Adipose tissue (tissue), 3 donors: Measurements from ENCODE around the gene TADA1. TPM values are rescaled to one million over a fixed set of nuclear protein-coding genes. Genes with fewer than 3 reads are reported as not detected.

Source experiments
- H3K27ac ChIP-seq: one replicate; pipeline ENCODE4 v1.5.1; 2013; ENCODE audit warnings: low read depth, low read length
- WGBS, 3 donors: extraction: QIAGEN DNeasy Blood & Tissue Kit; methylation state at CpG; one replicate each; pipeline ENCODE4 v1.1.7; 2013; 5-methylcytosine and 5-hydroxymethylcytosine counted together
- polyA plus RNA-seq, 3 donors: library from polyadenylated mRNA; stranded (reverse); fragments of 200-250 nt; gene quantifications; one replicate each; pipeline ENCODE4 v1.2.3, GENCODE V29; 2013
- donor health status: healthy with polysubstance abuse.
- donor health status: Bipolar disorder and iron deficiency.
- donor health status: healthy.

The TADA1 gene
- polyA plus RNA-seq, 3 donors = 4.1 to 5.3 (median 4.4) TPM

- WGBS, 3 donors = 15 to 55% (median 36%) methylated on average over 2 of the region's 2 CpGs
- no peak overlapping the region for H3K27ac ChIP-seq
Observed at GRCh38 chr1:166814611-166815010, 61.5 kb downstream of the TADA1 start.

- WGBS, 3 donors = 18 to 46% (median 34%) methylated on average over 2 of the region's 2 CpGs
- no peak overlapping the region for H3K27ac ChIP-seq
Observed at GRCh38 chr1:166813508-166814223, 62.4 kb downstream of the TADA1 start.

GRCh38 chr1:166811691-166812090, 64.4 kb downstream of the TADA1 start:
- 52 to 70% (median 61%) methylated on average over 2 of the region's 2 CpGs for WGBS, 3 donors
- no peak overlapping the region for H3K27ac ChIP-seq

DNA sequence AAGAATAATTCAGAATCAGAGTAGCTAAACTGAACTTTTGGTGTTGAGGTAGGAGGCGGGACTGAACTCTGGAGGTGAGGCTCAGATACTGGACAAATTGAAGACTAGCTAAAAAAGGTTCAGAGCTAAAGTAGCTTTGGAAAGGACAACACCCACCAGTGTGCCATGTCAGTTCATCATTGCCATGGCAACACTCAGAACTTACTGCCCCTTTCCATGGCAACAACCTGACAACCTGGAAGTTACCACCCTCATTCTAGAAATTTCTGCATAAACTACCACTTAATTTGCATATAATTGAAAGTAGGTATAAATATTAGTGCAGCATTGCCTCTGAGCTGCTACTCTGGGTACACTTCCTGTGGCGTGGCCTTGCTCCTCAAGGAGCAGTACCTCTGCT, 67.1 kb downstream of the TADA1 start:
- WGBS, 3 donors = 80 to 95% (median 88%) methylated on average over 2 of the region's 2 CpGs
- H3K27ac ChIP-seq = no peak overlapping the region

Other genes starting within 250 kb of the TADA1 start
- 10 to 100 TPM in 2 of 3 donors, 1 to 10 TPM in 1; 6.2 to 11.2 (median 10.8) TPM for gene POGK, start 36.8 kb downstream of the TADA1 start, polyA plus RNA-seq
- gene ILDR2, start 99.3 kb upstream of the TADA1 start, polyA plus RNA-seq = under 1 TPM; 0.09 to 0.11 (median 0.10) TPM
- under 1 TPM in 1 of 3 donors, not detected in 2; 0.12 TPM for gene MAEL, start 113.0 kb upstream of the TADA1 start, polyA plus RNA-seq
- gene GPA33, start 214.1 kb upstream of the TADA1 start, polyA plus RNA-seq = under 1 TPM; 0.21 to 0.34 (median 0.24) TPM
- gene STYXL2, start 217.8 kb upstream of the TADA1 start, polyA plus RNA-seq = under 1 TPM; 0.01 to 0.11 (median 0.04) TPM